Measurements from ENCODE around the gene AP2A2. TPM values are rescaled to one million over a fixed set of nuclear protein-coding genes. Genes with fewer than 3 reads are reported as not detected.

The AP2A2 gene
- total RNA-seq, 2 experiments from 2014 or later: 45.9 to 46.6 TPM

DNA sequence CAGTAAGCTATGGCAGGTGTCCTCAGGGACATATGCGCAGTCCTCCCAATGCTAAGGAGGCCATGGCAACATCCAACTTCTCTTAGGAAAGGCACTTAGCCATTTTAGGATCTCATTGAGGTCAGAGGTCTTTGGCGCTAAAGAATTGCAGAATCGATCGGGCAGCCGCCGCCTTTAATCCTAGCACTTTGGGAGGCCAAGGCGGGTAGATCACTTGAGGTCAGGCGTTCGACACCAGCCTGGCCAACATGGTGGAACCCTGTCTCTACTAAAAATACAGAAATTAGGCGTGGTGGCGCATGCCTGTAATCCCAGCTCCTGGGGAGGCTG is 13.8 kb upstream of the AP2A2 start:
- POLR2A ChIA-PET: interaction anchor here (0.7 to 1.9 kb wide), 2 partner anchors 13 to 69 kb away, joined by 3 to 10 read pairs; partner anchors contain the start of gene TSPAN4
- intact Hi-C loops (cut with DNase I, micrococcal nuclease): no loop called here
- H3K4me1 Mint-ChIP-seq (ENCODE audit: low read depth): peaks cover 12% of the 10 kb centered on the region

DNA sequence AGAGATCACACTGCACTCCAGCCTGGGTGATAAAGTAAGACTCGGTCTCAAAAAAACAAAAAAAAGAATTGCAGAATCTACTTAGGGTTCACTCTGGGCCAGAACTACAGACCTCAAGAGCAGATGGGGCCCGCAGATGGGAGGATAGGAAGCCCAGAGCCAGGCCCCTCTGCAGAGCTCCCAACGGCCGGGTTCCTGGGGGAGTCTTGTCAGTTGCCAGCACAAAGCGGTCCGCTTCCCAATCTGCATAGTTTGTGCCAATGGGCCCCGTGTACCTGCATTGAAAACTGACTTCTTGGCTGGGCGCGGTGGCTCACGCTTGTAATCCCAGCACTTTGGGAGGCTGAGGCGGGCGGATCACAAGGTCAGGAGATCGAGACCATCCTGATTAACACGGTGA is 13.4 kb upstream of the AP2A2 start:
- no peaks in the 10 kb centered on the region for H3K27me3 Mint-ChIP-seq
- no peaks in the 10 kb centered on the region for H3K9me3 Mint-ChIP-seq
- TF ChIP-seq, protein P1, sequence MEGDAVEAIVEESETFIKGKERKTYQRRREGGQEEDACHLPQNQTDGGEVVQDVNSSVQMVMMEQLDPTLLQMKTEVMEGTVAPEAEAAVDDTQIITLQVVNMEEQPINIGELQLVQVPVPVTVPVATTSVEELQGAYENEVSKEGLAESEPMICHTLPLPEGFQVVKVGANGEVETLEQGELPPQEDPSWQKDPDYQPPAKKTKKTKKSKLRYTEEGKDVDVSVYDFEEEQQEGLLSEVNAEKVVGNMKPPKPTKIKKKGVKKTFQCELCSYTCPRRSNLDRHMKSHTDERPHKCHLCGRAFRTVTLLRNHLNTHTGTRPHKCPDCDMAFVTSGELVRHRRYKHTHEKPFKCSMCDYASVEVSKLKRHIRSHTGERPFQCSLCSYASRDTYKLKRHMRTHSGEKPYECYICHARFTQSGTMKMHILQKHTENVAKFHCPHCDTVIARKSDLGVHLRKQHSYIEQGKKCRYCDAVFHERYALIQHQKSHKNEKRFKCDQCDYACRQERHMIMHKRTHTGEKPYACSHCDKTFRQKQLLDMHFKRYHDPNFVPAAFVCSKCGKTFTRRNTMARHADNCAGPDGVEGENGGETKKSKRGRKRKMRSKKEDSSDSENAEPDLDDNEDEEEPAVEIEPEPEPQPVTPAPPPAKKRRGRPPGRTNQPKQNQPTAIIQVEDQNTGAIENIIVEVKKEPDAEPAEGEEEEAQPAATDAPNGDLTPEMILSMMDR (IDR thresholded peaks at IDR 0.05): no peak
- peaks cover 2% of the 10 kb centered on the region for H3K36me3 ChIP-seq (ENCODE audit: insufficient read depth, low read length)
- CTCF ChIA-PET: interaction anchor here (0.7 kb wide), 1 partner anchor 13 kb away, joined by 3 read pairs; the partner anchor contains the start of gene AP2A2
- POLR2A ChIA-PET: interaction anchor here (0.6 to 1.9 kb wide), 2 partner anchors 13 to 38 kb away, joined by 3 to 10 read pairs; no protein-coding TSS in a partner anchor
- H3K4me3 Mint-ChIP-seq: peak overlapping the region; percentile 92
- no peaks in the 10 kb centered on the region for H3K36me3 Mint-ChIP-seq (ENCODE audit: low read depth)
- ATAC-seq (ENCODE audit: poor library complexity): no peak
- H3K4me3 ChIP-seq (ENCODE audit: low read length): no peak overlapping the region
- H3K27me3 ChIP-seq (ENCODE audit: control insufficient read depth in 1 of 2, insufficient read depth in 2 of 2, low read length in 2 of 2): no peaks in the 10 kb centered on the region
- DNase-seq: no peak
- peaks cover 12% of the 10 kb centered on the region for H3K4me1 Mint-ChIP-seq (ENCODE audit: low read depth)
- no peak overlapping the region for H3K27ac ChIP-seq (ENCODE audit: low read depth in 1 of 2, low read length in 2 of 2)
- H3K9me3 ChIP-seq (ENCODE audit: control insufficient read depth in 1 of 2, insufficient read depth in 1 of 2, low read length in 2 of 2): no peaks in the 10 kb centered on the region
- no peak overlapping the region for H3K27ac Mint-ChIP-seq
- peaks cover 21% of the 10 kb centered on the region for H3K4me1 ChIP-seq (ENCODE audit: insufficient read depth, low read length)
- intact Hi-C loops (cut with DNase I, micrococcal nuclease): no loop called here

More for the DNA sequence above, 13.8 kb upstream of the AP2A2 start:
- TF ChIP-seq, protein P1 (IDR thresholded peaks at IDR 0.05): no peak
- Mint-ChIP-seq H3K9me3 (no peaks in the 10 kb centered on the region), H3K27me3 (no peaks in the 10 kb centered on the region), H3K27ac (peak overlapping the region; percentile 62), H3K4me3 (peak overlapping the region; percentile 92), H3K36me3 (ENCODE audit: low read depth) (no peaks in the 10 kb centered on the region)
- Histone ChIP-seq H3K4me3 (ENCODE audit: low read length) (peak overlapping the region; percentile 76), H3K4me1 (ENCODE audit: insufficient read depth, low read length) (peaks cover 21% of the 10 kb centered on the region), H3K27ac (ENCODE audit: low read depth in 1 of 2, low read length in 2 of 2) (no peak overlapping the region), H3K9me3 (ENCODE audit: control insufficient read depth in 1 of 2, insufficient read depth in 1 of 2, low read length in 2 of 2) (no peaks in the 10 kb centered on the region), H3K27me3 (ENCODE audit: control insufficient read depth in 1 of 2, insufficient read depth in 2 of 2, low read length in 2 of 2) (no peaks in the 10 kb centered on the region), H3K36me3 (ENCODE audit: insufficient read depth, low read length) (peaks cover 2% of the 10 kb centered on the region)
- CTCF ChIA-PET: interaction anchor here (0.7 kb wide), 1 partner anchor 14 kb away, joined by 3 read pairs; the partner anchor contains the start of gene AP2A2
- ATAC-seq (ENCODE audit: poor library complexity) (no peak), DNase-seq (no peak)

DNA sequence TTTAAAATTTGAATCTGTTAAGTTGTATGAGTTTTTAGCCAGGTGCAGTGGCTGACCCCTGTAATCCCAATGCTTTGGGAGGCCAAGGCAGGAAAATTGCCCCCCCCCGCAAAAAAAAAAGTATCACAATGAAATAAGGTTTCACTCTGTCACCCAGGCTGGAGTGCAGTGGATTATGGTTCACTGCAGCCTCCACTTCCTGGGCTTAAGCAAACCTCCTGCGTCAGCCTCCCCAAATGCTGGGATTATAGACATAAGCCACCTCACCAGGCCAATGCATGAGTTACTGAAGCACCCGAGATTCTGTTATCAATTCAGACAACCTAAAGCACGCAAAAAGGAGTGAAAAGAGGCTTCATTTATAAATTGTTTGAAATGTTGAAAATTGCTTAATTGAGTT is 12.6 kb upstream of the AP2A2 start:
- Mint-ChIP-seq H3K4me3 (peak overlapping the region; percentile 54), H3K4me1 (ENCODE audit: low read depth) (peaks cover 10% of the 10 kb centered on the region), H3K27ac (no peak overlapping the region), H3K36me3 (ENCODE audit: low read depth) (no peaks in the 10 kb centered on the region), H3K27me3 (no peaks in the 10 kb centered on the region), H3K9me3 (no peaks in the 10 kb centered on the region)
- TF ChIP-seq, protein P1 (IDR thresholded peaks at IDR 0.05): no peak
- H3K27me3 ChIP-seq (ENCODE audit: control insufficient read depth in 1 of 2, insufficient read depth in 2 of 2, low read length in 2 of 2): no peaks in the 10 kb centered on the region
- H3K36me3 ChIP-seq (ENCODE audit: insufficient read depth, low read length): peaks cover 2% of the 10 kb centered on the region
- CTCF ChIA-PET: no interaction called here
- no peak for ATAC-seq (ENCODE audit: poor library complexity)
- no peak overlapping the region for H3K4me3 ChIP-seq (ENCODE audit: low read length)
- H3K27ac ChIP-seq (ENCODE audit: low read depth in 1 of 2, low read length in 2 of 2): no peak overlapping the region
- H3K9me3 ChIP-seq (ENCODE audit: control insufficient read depth in 1 of 2, insufficient read depth in 1 of 2, low read length in 2 of 2): no peaks in the 10 kb centered on the region
- peaks cover 21% of the 10 kb centered on the region for H3K4me1 ChIP-seq (ENCODE audit: insufficient read depth, low read length)
- DNase-seq: no peak
- intact Hi-C loops (cut with DNase I, micrococcal nuclease): no loop called here
- POLR2A ChIA-PET: no interaction called here

All from CD4-positive, alpha-beta T cell (primary cell).